ENCODE measurements around the gene APLP2.

DNA sequence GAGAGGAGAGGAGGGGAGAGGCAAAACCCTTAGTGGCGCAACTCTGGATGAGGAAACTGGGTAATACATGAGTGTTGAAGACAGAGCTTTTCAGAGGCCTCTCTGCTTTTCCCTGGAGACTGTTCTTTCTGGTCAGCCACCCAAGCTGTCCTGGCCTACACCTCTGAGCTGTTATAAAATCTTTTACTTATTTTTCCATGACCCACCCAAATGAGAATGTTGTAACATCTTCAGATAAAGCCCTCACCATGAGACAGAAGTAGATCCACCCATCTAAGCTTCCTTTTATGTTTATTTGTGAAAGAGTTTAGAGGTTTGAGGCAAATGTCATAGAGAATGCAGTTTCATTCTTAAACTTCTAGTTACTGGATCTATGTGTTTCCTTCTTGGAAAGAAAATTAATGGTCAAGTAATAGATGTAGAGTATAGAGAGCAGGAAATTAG lies 20.3 kb upstream of the APLP2 start:
- TF ChIP-seq, protein P1, sequence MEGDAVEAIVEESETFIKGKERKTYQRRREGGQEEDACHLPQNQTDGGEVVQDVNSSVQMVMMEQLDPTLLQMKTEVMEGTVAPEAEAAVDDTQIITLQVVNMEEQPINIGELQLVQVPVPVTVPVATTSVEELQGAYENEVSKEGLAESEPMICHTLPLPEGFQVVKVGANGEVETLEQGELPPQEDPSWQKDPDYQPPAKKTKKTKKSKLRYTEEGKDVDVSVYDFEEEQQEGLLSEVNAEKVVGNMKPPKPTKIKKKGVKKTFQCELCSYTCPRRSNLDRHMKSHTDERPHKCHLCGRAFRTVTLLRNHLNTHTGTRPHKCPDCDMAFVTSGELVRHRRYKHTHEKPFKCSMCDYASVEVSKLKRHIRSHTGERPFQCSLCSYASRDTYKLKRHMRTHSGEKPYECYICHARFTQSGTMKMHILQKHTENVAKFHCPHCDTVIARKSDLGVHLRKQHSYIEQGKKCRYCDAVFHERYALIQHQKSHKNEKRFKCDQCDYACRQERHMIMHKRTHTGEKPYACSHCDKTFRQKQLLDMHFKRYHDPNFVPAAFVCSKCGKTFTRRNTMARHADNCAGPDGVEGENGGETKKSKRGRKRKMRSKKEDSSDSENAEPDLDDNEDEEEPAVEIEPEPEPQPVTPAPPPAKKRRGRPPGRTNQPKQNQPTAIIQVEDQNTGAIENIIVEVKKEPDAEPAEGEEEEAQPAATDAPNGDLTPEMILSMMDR (IDR thresholded peaks at IDR 0.05 in 2 of 3, conservative IDR thresholded peaks at IDR 0.05 in 1 of 3; ENCODE audit: borderline replicate concordance in 1 of 3, insufficient read depth in 1 of 3, low read depth in 2 of 3, low read length in 2 of 3), result no peak
- TF ChIP-seq, protein P2, sequence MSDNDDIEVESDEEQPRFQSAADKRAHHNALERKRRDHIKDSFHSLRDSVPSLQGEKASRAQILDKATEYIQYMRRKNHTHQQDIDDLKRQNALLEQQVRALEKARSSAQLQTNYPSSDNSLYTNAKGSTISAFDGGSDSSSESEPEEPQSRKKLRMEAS (IDR thresholded peaks at IDR 0.05), result no peak
- TF ChIP-seq, protein P3, sequence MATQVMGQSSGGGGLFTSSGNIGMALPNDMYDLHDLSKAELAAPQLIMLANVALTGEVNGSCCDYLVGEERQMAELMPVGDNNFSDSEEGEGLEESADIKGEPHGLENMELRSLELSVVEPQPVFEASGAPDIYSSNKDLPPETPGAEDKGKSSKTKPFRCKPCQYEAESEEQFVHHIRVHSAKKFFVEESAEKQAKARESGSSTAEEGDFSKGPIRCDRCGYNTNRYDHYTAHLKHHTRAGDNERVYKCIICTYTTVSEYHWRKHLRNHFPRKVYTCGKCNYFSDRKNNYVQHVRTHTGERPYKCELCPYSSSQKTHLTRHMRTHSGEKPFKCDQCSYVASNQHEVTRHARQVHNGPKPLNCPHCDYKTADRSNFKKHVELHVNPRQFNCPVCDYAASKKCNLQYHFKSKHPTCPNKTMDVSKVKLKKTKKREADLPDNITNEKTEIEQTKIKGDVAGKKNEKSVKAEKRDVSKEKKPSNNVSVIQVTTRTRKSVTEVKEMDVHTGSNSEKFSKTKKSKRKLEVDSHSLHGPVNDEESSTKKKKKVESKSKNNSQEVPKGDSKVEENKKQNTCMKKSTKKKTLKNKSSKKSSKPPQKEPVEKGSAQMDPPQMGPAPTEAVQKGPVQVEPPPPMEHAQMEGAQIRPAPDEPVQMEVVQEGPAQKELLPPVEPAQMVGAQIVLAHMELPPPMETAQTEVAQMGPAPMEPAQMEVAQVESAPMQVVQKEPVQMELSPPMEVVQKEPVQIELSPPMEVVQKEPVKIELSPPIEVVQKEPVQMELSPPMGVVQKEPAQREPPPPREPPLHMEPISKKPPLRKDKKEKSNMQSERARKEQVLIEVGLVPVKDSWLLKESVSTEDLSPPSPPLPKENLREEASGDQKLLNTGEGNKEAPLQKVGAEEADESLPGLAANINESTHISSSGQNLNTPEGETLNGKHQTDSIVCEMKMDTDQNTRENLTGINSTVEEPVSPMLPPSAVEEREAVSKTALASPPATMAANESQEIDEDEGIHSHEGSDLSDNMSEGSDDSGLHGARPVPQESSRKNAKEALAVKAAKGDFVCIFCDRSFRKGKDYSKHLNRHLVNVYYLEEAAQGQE (IDR thresholded peaks at IDR 0.05; ENCODE audit: low read depth), result no peak
- TF ChIP-seq JUND (IDR thresholded peaks at IDR 0.05), result no peak
- TF ChIP-seq YY1 (IDR thresholded peaks at IDR 0.05; ENCODE audit: extremely low read depth, insufficient replicate concordance, low read depth, low read length), result no peak
- no peak for TF ChIP-seq ZNF274 (IDR thresholded peaks at IDR 0.05; ENCODE audit: low read depth, low read length)
- TF ChIP-seq POLR2A (IDR thresholded peaks at IDR 0.05; ENCODE audit: borderline replicate concordance, extremely low read depth, insufficient read depth, insufficient read length), result no peak
- TF ChIP-seq, protein P4, sequence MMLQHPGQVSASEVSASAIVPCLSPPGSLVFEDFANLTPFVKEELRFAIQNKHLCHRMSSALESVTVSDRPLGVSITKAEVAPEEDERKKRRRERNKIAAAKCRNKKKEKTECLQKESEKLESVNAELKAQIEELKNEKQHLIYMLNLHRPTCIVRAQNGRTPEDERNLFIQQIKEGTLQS (IDR thresholded peaks at IDR 0.05), result no peak
- no peak for TF ChIP-seq SP1 (IDR thresholded peaks at IDR 0.05; ENCODE audit: low read depth)
- TF ChIP-seq, protein P5, sequence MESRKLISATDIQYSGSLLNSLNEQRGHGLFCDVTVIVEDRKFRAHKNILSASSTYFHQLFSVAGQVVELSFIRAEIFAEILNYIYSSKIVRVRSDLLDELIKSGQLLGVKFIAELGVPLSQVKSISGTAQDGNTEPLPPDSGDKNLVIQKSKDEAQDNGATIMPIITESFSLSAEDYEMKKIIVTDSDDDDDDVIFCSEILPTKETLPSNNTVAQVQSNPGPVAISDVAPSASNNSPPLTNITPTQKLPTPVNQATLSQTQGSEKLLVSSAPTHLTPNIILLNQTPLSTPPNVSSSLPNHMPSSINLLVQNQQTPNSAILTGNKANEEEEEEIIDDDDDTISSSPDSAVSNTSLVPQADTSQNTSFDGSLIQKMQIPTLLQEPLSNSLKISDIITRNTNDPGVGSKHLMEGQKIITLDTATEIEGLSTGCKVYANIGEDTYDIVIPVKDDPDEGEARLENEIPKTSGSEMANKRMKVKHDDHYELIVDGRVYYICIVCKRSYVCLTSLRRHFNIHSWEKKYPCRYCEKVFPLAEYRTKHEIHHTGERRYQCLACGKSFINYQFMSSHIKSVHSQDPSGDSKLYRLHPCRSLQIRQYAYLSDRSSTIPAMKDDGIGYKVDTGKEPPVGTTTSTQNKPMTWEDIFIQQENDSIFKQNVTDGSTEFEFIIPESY (IDR thresholded peaks at IDR 0.05; ENCODE audit: extremely low read depth, insufficient replicate concordance, low read length), result no peak
